Left colon (tissue), 2 donors: Measurements from ENCODE around the gene TBC1D17. TPM values are rescaled to one million over a fixed set of nuclear protein-coding genes. Genes with fewer than 3 reads are reported as not detected.

ENCODE experiments used
- ATAC-seq: fragments of 200-7000 bp; cut with Tn5 transposase; one replicate; pipeline ENCODE4 v1.9.1; 2020; ENCODE audit warnings: mild to moderate bottlenecking, moderate library complexity
- DNase-seq, 2 donors: peaks; one replicate each; pipeline ENCODE4 v3.0.0-alpha.2; 2020
- intact Hi-C, 2 donors: fragments of 100-400 bp; cut with DNase I in 1 of 2; cut with micrococcal nuclease in 1 of 2; formaldehyde crosslinking; loops; one replicate each; pipeline versions ENCODE4 v1.11.2 to v1.14.0; 2022; cut with DNase I, micrococcal nuclease
- total RNA-seq, 2 donors: library from RNA; stranded (reverse); fragmentation: NEBNext Ultra II Directional; extraction: Animal tissue kit (Norgen Biotek cat#: 25700); gene quantifications; one replicate each; pipeline ENCODE4 v1.2.1, GENCODE V29; 2021
- donor health status: DM: no; HTN: no; CAD: no.
- donor health status: DM: yes; HTN: yes; CAD: no.

TBC1D17 gene
- total RNA-seq, 2 donors from 2014 or later: 32.8 to 36.4 TPM

GRCh38 chr19:49872245-49873128 lies 5.0 kb upstream of the TBC1D17 start:
- intact Hi-C loops: no loop called here
- ATAC-seq: no peak
- DNase-seq: no peak

- ATAC-seq: no peak
- intact Hi-C loops: no loop called here
Observed at GRCh38 chr19:49873129-49873521, 4.4 kb upstream of the TBC1D17 start.

DNA sequence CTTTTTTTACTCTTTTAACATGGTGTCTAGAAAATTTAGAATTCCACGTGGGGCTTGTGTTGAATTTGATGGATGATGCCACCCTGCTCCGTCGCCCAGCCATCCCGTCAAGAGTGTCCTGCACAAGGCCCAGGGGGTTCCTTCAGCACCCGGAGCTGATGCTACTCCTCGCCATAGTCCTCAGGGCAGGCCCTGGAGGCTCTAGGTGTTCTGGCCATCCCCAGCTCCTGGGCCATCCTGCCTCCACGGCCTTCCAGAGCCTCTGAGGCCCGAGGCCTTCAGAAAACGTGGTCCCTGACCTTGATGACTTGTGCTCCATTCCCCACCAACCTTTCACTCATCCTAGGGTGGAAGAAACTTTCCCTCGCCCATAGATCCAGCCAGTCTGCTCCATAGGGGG lies 3.7 kb upstream of the TBC1D17 start:
- DNase-seq: no peak
- intact Hi-C loops: no loop called here
- no peak for ATAC-seq

More at GRCh38 chr19:49873129-49873521, 4.4 kb upstream of the TBC1D17 start:
- no peak for DNase-seq

GRCh38 chr19:49874503-49875157 lies 2.9 kb upstream of the TBC1D17 start:
- DNase-seq: no peak
- no peak for ATAC-seq
- intact Hi-C loops: no loop called here

DNA sequence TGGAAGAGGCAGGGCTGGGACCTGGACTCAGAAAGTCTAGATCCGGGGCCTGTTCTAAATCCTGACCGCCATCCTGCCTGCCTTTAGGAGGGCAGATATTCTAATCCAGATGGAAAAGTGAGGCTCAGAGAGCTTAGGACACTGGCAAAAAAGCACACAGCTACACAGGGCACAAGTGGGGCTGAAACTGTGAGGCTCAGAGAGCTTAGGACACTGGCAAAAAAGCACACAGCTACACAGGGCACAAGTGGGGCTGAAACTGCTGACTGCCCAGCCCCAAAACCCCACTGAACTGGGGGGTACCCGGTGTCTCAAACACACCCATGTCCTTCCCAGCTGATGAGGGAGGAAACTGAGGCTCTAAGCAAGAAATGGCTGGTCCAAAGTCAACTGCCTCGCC lies 2.3 kb upstream of the TBC1D17 start:
- intact Hi-C loops: no loop called here
- DNase-seq (no peak), ATAC-seq (no peak)

GRCh38 chr19:49875857-49876421 lies 1.6 kb upstream of the TBC1D17 start:
- intact Hi-C loops: no loop called here
- peak in 1 of 2 donors; percentile 74 for DNase-seq
- ATAC-seq: peak; percentile 10

DNA sequence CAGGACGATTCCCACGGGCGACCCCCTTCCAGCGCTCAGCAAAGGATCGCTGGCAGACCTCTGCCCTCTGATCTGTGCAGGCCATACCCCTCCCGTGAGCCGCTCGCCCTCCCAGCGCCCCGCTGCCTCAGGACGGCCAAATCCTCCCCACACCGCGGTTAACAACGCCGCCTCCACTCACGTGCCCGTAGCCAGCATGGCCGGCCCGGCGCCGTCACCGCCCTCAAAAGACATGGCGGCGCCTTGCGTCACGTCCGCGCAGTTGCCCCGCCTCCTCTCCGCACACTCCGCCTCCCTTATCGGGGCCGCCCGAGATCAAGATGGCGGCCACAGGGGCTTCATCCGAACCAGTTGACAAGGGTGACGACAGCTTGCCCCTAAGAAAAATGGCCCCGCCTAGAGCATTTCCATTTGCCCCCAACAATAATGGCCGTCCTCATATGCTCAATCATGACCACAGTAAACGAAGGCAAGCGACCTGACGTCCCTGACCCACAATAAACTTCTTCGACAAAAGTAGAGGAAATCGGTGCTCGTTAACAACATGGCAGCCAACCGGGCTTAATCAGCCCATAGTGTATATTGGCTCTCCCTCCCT lies 981 bp upstream of the TBC1D17 start:
- peak; percentile 72 for ATAC-seq
- intact Hi-C loops: no loop called here
- DNase-seq: peak; percentile 97 to 98

GRCh38 chr19:49877879-49878743 lies 609 bp downstream of the TBC1D17 start:
- intact Hi-C loops: no loop called here
- peak; percentile 99 to 100 for DNase-seq
- peak; percentile 70 for ATAC-seq

DNA sequence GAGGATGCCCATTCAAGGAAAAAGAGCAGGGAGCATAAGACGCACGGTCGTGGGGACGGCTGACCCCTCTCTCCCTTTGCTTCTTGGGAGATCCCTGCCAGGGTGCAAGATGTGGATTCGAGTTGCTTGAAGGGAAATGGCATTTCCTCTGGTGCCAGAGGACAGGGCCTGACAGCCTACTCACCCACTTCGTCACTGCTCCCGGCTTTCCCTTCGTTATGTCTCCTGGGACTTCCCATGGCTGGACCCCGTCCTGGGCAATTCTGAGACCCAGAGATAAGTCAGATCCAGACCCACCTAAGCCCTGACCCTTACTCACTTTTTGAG lies 1.2 kb downstream of the TBC1D17 start:
- no peak for ATAC-seq
- DNase-seq: no peak
- intact Hi-C loops: no loop called here

GRCh38 chr19:49879243-49879963 lies 1.9 kb downstream of the TBC1D17 start:
- intact Hi-C loops: no loop called here
- ATAC-seq (no peak), DNase-seq (peak; percentile 20 to 32)

GRCh38 chr19:49880162-49880869 lies 2.8 kb downstream of the TBC1D17 start:
- intact Hi-C loops: no loop called here
- DNase-seq (peak; percentile 9 to 23), ATAC-seq (no peak)

DNA sequence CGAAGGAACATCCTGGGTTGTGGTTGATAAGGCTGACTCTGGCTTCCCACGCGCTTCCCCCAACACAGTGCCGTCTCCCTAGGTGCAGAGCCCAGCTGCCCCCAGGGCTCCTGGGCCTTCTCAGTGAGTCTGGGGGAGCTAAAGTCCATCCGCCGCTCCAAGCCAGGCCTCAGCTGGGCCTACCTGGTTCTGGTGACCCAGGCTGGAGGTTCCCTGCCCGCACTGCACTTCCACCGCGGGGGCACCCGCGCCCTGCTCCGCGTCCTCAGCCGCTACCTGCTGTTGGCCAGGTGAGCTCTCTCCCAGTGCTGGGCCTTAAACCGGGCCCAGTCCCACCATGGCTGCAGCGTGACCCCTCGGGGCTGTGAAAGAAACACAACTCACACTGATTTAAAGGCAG lies 3.7 kb downstream of the TBC1D17 start:
- ATAC-seq: no peak
- DNase-seq: no peak
- intact Hi-C loops: no loop called here

DNA sequence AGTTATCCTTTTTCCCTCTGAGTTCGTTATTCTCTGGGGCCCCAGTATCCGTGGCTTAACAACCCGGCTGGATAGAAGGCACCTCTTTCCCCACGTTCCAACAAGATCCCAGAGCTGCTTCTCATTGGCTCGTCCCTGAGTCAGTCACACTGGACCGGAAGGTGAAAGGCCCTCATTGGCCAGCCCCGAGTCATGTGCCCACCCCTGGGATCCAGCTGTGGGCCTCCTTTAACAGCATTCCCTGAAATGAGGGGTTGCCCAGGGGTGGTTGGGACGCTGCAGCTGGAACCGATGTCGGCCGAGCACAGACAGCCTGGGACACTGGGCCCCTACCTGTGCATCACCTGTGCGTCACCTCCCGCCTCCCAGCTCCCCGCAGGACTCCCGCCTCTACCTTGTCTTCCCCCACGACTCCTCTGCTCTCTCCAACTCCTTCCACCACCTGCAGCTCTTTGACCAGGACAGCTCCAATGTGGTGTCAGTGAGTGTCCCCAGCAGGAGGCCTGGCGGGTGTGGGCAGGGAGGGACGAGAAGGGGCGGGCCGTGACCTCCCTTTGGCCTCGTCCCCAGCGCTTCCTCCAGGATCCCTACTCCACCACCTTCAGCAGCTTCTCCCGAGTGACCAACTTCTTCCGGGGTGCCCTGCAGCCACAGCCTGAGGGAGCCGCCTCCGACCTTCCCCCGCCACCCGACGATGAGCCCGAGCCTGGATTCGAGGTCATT lies 4.3 kb downstream of the TBC1D17 start:
- DNase-seq: peak in 1 of 2 donors; percentile 24
- intact Hi-C loops: no loop called here
- no peak for ATAC-seq

- intact Hi-C loops: no loop called here
- ATAC-seq: no peak
Observed at GRCh38 chr19:49882643-49883042, 5.1 kb downstream of the TBC1D17 start.

DNA sequence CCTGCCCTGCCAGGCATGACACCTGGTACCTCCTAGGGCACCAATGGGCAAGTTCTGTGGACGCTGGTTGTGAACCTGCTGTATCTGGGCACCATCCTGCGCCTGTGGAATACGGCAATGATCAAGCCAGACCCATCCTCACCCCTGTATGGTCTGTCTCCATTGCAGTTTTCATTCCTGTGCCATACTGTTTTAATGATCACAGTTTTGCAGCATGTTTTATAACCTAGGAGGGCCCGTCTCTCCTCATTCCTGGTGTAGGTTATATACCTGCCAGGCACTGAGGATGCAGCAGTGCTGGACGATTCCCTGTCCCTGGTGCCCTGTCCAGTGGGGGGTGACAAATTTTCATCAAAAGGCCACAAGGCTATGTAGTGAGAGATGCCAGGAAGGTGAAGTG lies 5.6 kb downstream of the TBC1D17 start:
- ATAC-seq (no peak), DNase-seq (no peak)
- intact Hi-C loops: no loop called here

More at GRCh38 chr19:49882643-49883042, 5.1 kb downstream of the TBC1D17 start:
- DNase-seq: no peak

DNA sequence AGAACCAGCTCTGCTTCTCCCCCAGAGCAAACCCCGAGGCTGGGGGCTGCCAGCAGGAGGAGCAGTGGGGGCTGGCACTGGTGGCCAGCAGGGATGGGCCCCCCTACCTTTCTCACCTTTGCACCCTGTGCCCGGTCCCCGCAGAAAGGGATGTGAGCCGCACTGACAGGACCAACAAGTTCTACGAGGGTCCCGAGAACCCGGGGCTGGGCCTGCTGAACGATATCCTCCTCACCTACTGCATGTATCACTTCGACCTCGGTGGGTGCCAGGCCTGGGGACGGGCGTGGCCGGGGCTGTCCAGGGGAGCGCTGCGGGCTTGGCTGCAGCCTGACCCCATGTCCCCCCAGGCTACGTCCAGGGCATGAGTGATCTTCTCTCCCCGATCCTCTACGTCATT lies 6.6 kb downstream of the TBC1D17 start:
- DNase-seq (no peak), ATAC-seq (no peak)
- intact Hi-C loops: no loop called here

- DNase-seq (no peak), ATAC-seq (no peak)
- intact Hi-C loops: no loop called here
Observed at GRCh38 chr19:49884760-49885159, 7.3 kb downstream of the TBC1D17 start.
